ENCODE results near the gene SPATS2.

GRCh38 chr12:49489720-49490119 is 122.5 kb downstream of the SPATS2 start:
- no peak for TF ChIP-seq CTCF (IDR thresholded peaks at IDR 0.05)
- TF ChIP-seq POLR2A (IDR thresholded peaks at IDR 0.05) = no peak
- no peak for TF ChIP-seq EP300 (IDR thresholded peaks at IDR 0.05)

All from ovary (tissue), 3 donors.